AG09309 (cell line): Measurements from ENCODE around the gene TMEM232.
"Not testable (repeated sequence)": the region's sequence is repeated elsewhere in the genome, so short reads cannot be mapped to it uniquely, and the experiment has no call there.

ENCODE experiments used
- DNase-seq: peaks from one replicate; pipeline ENCODE4 v3.0.0-alpha.2; 2010; ENCODE audit warnings: low read depth
- H3K4me3 ChIP-seq: 2 replicates; pipeline ENCODE4 v1.5.1; 2011; ENCODE audit warnings: mild to moderate bottlenecking, low read depth, low read length, moderate library complexity; ENCODE audit not compliant: control insufficient read depth
- CTCF ChIP-seq: IDR thresholded peaks from 2 replicates; pipeline ENCODE4 v1.5.1; 2011; ENCODE audit warnings: mild to moderate bottlenecking, low read depth, low read length, inconsistent platforms; ENCODE audit not compliant: insufficient read depth, control insufficient read depth; ENCODE audit errors: missing control alignments

TMEM232 gene

GRCh38 chr5:110686270-110686669 is 40.2 kb downstream of the TMEM232 start:
- no peak for TF ChIP-seq CTCF
- H3K4me3 ChIP-seq, result no peak overlapping the region
- no peak for DNase-seq

- H3K4me3 ChIP-seq, result no peak overlapping the region
- no peak for TF ChIP-seq CTCF
- DNase-seq, result no peak
Observed at GRCh38 chr5:110681953-110682352, 44.5 kb downstream of the TMEM232 start.

- TF ChIP-seq CTCF, result no peak
- DNase-seq, result no peak
- no peak overlapping the region for H3K4me3 ChIP-seq
Observed at GRCh38 chr5:110681109-110681508, 45.4 kb downstream of the TMEM232 start.

- H3K4me3 ChIP-seq, DNase-seq: not testable (repeated sequence)
Observed at GRCh38 chr5:110676554-110676953, 49.9 kb downstream of the TMEM232 start.

GRCh38 chr5:110665184-110665726 is 61.2 kb downstream of the TMEM232 start:
- no peak for TF ChIP-seq CTCF
- DNase-seq, result no peak
- no peak overlapping the region for H3K4me3 ChIP-seq

GRCh38 chr5:110663525-110663924 is 62.9 kb downstream of the TMEM232 start:
- no peak for TF ChIP-seq CTCF

GRCh38 chr5:110658006-110658405 is 68.5 kb downstream of the TMEM232 start:
- no peak for DNase-seq

More at GRCh38 chr5:110663525-110663924, 62.9 kb downstream of the TMEM232 start:
- no peak overlapping the region for H3K4me3 ChIP-seq
- DNase-seq, result no peak

More at GRCh38 chr5:110658006-110658405, 68.5 kb downstream of the TMEM232 start:
- H3K4me3 ChIP-seq, result no peak overlapping the region
- no peak for TF ChIP-seq CTCF
